Nephron (organoid): ENCODE data around the gene IL18.
"Not testable (repeated sequence)": the region's sequence is repeated elsewhere in the genome, so short reads cannot be mapped to it uniquely, and the experiment has no call there.

Experiments
- H3K27ac Mint-ChIP-seq, 3 experiments: 2 replicates each; pipeline ENCODE4 v1.8.0; 2020; ENCODE audit warnings: mixed read lengths in 3 of 3, mild to moderate bottlenecking in 2 of 3, moderate library complexity in 1 of 3
- H3K27me3 Mint-ChIP-seq: 2 replicates; pipeline ENCODE4 v1.8.0; 2021; ENCODE audit warnings: low read depth, mild to moderate bottlenecking, moderate library complexity, mixed read lengths
- H3K36me3 Mint-ChIP-seq: 2 replicates; pipeline ENCODE4 v1.8.0; 2020; ENCODE audit warnings: low read depth, mixed read lengths
- H3K4me1 Mint-ChIP-seq: 2 replicates; pipeline ENCODE4 v1.8.0; 2020; ENCODE audit warnings: mixed read lengths
- H3K4me3 Mint-ChIP-seq, 3 experiments: 2 replicates each; pipeline ENCODE4 v1.8.0; 2020; ENCODE audit warnings: mild to moderate bottlenecking in 3 of 3, mixed read lengths in 3 of 3, moderate library complexity in 2 of 3
- H3K9me3 Mint-ChIP-seq: 2 replicates; pipeline ENCODE4 v1.8.0; 2020; ENCODE audit warnings: mixed read lengths
- CTCF ChIP-seq, 3 experiments: fragments of 200-600 bp; sonication (generic); IDR thresholded peaks; one replicate each; pipeline ENCODE4 v1.5.0; 2021; ENCODE audit warnings: antibody characterized with exemption in 3 of 3; ENCODE audit not compliant: unreplicated experiment in 3 of 3

The IL18 gene

GRCh38 chr11:112200252-112200651 lies 36.4 kb upstream of the IL18 start:
- Mint-ChIP-seq H3K4me3 (no peak overlapping the region), H3K9me3 (no peaks in the 10 kb centered on the region), H3K4me1 (no peaks in the 10 kb centered on the region), H3K27me3 (no peaks in the 10 kb centered on the region), H3K27ac (no peak overlapping the region), H3K36me3 (no peaks in the 10 kb centered on the region)
- TF ChIP-seq CTCF (IDR thresholded peaks at IDR 0.05; ENCODE audit: unreplicated experiment in 3 of 3), result no peak

GRCh38 chr11:112199101-112199500 lies 35.2 kb upstream of the IL18 start:
- not testable (repeated sequence) for H3K36me3 Mint-ChIP-seq, H3K27ac Mint-ChIP-seq, H3K9me3 Mint-ChIP-seq, H3K4me1 Mint-ChIP-seq, H3K27me3 Mint-ChIP-seq, H3K4me3 Mint-ChIP-seq

DNA sequence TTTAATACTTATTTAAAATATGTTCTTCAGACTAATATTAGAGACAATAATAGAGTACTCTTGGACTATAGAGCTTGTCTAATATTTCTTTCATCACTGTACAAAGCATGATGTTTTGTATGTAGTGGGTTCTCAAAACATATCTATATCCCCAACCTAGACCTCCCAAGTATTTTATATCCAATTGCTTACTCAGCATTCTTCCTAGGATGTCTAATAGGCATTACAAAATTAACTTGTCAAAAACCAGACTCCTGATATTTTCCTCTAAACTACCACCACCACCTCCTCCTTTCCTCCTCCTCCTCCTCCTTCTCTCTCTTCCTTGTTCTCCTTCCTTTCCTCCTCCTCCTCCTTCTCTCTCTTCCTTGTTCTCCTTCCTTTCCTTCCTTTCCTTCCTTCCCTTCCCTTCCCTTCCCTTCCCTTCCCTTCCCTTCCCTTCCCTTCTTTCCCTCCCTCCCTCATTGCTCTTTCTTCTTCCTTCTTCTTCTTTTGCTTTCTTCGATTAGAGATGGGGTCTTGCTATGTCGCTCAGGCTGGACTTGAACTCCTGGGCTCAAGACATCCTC lies 32.7 kb upstream of the IL18 start:
- Mint-ChIP-seq H3K27ac (no peak overlapping the region), H3K9me3 (no peaks in the 10 kb centered on the region), H3K4me3 (no peak overlapping the region), H3K27me3 (no peaks in the 10 kb centered on the region), H3K36me3 (no peaks in the 10 kb centered on the region), H3K4me1 (no peaks in the 10 kb centered on the region)
- TF ChIP-seq CTCF (IDR thresholded peaks at IDR 0.05; ENCODE audit: unreplicated experiment in 3 of 3), result no peak

DNA sequence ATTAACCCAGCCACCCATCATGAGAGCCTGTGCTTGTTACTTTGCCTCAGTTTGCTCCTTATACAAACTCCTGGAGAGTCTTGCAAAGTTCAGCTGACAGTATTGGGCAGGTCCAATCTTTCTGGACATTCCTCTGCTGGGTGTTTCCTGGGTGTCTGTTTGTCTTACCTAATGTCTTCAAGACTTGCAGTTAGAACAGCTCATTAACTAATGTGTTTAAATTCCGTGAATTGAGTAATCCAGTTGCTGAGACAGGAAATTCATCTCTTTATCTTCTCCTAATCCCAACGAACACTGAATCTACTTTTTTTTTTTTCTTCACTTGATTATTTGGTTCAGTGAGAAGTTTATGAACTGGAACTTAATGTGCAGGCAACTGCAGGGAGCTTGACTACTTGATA lies 32.1 kb upstream of the IL18 start:
- Mint-ChIP-seq H3K36me3 (no peaks in the 10 kb centered on the region), H3K27ac (no peak overlapping the region), H3K4me1 (no peaks in the 10 kb centered on the region), H3K9me3 (no peaks in the 10 kb centered on the region), H3K4me3 (no peak overlapping the region), H3K27me3 (no peaks in the 10 kb centered on the region)
- TF ChIP-seq CTCF (IDR thresholded peaks at IDR 0.05; ENCODE audit: unreplicated experiment in 3 of 3), result no peak

DNA sequence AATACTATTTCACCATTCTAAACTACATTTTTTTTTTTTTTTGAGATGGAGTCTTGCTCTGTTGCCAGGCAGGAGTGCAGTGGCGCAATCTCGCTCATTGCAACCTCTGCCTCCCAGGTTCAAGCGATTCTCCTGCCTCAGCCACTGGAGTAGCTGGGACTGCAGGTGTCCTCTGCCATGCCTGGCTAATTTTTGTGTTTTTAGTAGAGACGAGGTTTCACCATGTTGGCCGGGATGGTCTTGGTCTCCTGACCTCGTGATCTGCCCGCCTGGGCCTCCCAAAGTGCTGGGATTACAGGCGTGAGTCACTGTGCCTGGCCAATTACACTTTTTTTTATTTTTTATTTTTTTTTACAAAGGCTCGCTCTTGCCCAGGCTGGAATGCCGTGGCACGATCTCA lies 31.2 kb upstream of the IL18 start:
- H3K36me3 Mint-ChIP-seq, H3K4me3 Mint-ChIP-seq, H3K27ac Mint-ChIP-seq, H3K27me3 Mint-ChIP-seq, H3K9me3 Mint-ChIP-seq, H3K4me1 Mint-ChIP-seq: not testable (repeated sequence)

- no peaks in the 10 kb centered on the region for H3K36me3 Mint-ChIP-seq
- no peak overlapping the region for H3K27ac Mint-ChIP-seq
- H3K4me1 Mint-ChIP-seq, result no peaks in the 10 kb centered on the region
- H3K27me3 Mint-ChIP-seq, result no peaks in the 10 kb centered on the region
- no peak overlapping the region for H3K4me3 Mint-ChIP-seq
- no peak for TF ChIP-seq CTCF (IDR thresholded peaks at IDR 0.05; ENCODE audit: unreplicated experiment in 3 of 3)
- H3K9me3 Mint-ChIP-seq, result no peaks in the 10 kb centered on the region
These were observed 22.4 kb upstream of the IL18 start for GRCh38 chr11:112186304-112186703.

DNA sequence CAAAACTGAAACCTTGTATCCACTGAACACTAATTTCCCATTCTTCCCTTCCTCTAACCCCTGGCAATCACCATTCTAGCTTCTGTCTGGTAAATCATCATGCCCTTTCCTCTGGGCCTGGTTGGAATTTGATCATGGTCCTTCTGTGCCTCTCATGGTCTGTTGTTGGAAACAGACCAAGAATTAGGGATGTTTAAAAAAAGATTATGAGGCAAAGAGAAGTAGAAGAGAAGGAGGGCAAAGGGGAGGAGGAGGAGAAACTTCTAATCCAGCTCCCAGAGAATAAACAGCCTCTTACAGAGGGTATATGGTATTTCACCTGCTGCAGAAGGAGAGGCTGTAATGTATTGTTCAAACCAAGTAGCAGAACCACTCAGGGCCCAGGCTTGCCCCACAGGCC lies 22.0 kb upstream of the IL18 start:
- Mint-ChIP-seq H3K9me3 (peaks cover under 1% of the 10 kb centered on the region), H3K27ac (no peak overlapping the region), H3K36me3 (no peaks in the 10 kb centered on the region), H3K4me1 (no peaks in the 10 kb centered on the region), H3K4me3 (no peak overlapping the region), H3K27me3 (no peaks in the 10 kb centered on the region)
- no peak for TF ChIP-seq CTCF (IDR thresholded peaks at IDR 0.05; ENCODE audit: unreplicated experiment in 3 of 3)
